SU-DHL-6 (cell line): ENCODE data around the gene AKR1B15.

ENCODE experiments used
- H2AFZ ChIP-seq: fragments of 200-600 bp; sonication (generic); 2 replicates; pipeline ENCODE4 v1.6.1; 2014; ENCODE audit warnings: low read depth, mild to moderate bottlenecking, moderate library complexity, mixed read lengths, antibody characterized with exemption, low read length; ENCODE audit not compliant: severe bottlenecking
- H3F3A ChIP-seq: fragments of 200-600 bp; shearing (Covaris generic); 2 replicates; pipeline ENCODE4 v1.6.0; 2016; ENCODE audit warnings: antibody characterized with exemption, mild to moderate bottlenecking; ENCODE audit not compliant: insufficient read depth
- H3K27ac ChIP-seq: fragments of 200-600 bp; sonication (generic); 2 replicates; pipeline ENCODE4 v1.5.1; 2016; ENCODE audit warnings: low read depth, mild to moderate bottlenecking, low read length, moderate library complexity, mixed read lengths
- H3K27me3 ChIP-seq: fragments of 200-600 bp; sonication (generic), shearing (Covaris generic); 2 replicates; pipeline ENCODE4 v1.6.0; 2014; ENCODE audit warnings: mild to moderate bottlenecking, low read length
- H3K36me3 ChIP-seq: fragments of 200-600 bp; sonication (generic); 2 replicates; pipeline ENCODE4 v1.6.1; 2014; ENCODE audit warnings: mild to moderate bottlenecking, low read length, mixed read lengths
- H3K4me2 ChIP-seq: fragments of 300-600, 200-600 bp; shearing (Covaris generic), sonication (generic); 2 replicates; pipeline ENCODE4 v1.6.0; 2014; ENCODE audit warnings: low read length, low read depth, mild to moderate bottlenecking; ENCODE audit not compliant: poor library complexity, severe bottlenecking
- H3K4me3 ChIP-seq: fragments of 200-600 bp; sonication (generic); 2 replicates; pipeline ENCODE4 v1.5.1; 2014; ENCODE audit warnings: antibody characterized with exemption, low read length, mild to moderate bottlenecking, mixed read lengths; ENCODE audit not compliant: insufficient read depth, poor library complexity, severe bottlenecking
- H3K79me2 ChIP-seq: fragments of 200-600 bp; sonication (generic); 2 replicates; pipeline ENCODE4 v1.6.1; 2014; ENCODE audit warnings: mild to moderate bottlenecking, low read length, moderate library complexity; ENCODE audit not compliant: insufficient read depth
- H3K9ac ChIP-seq: fragments of 200-600 bp; sonication (generic); 2 replicates; pipeline ENCODE4 v1.7.0; 2014; ENCODE audit warnings: mild to moderate bottlenecking, low read length
- H3K9me2 ChIP-seq: fragments of 200-600 bp; sonication (generic); replicated peaks from 2 replicates; pipeline ENCODE4 v1.6.1; 2014; ENCODE audit warnings: low read length; ENCODE audit not compliant: insufficient read depth
- H3K9me3 ChIP-seq: fragments of 200-600 bp; sonication (generic); 2 replicates; pipeline ENCODE4 v1.6.1; 2014; ENCODE audit warnings: low read length, mixed read lengths; ENCODE audit not compliant: insufficient read depth
- H4K20me1 ChIP-seq: fragments of 200-600 bp; sonication (generic); 2 replicates; pipeline ENCODE4 v1.6.1; 2014; ENCODE audit warnings: low read depth, mild to moderate bottlenecking, antibody characterized with exemption, low read length, moderate library complexity, mixed read lengths
- EZH2phosphoT487 ChIP-seq: fragments of 200-600 bp; sonication (generic), shearing (Covaris generic); conservative IDR thresholded peaks from 2 replicates; pipeline ENCODE4 v1.6.1; 2018; ENCODE audit warnings: mild to moderate bottlenecking, antibody characterized with exemption, low read length, moderate library complexity, mixed read lengths
- TF ChIP-seq, protein P1 (sequence below): fragments of 200-600 bp; sonication (generic); IDR thresholded peaks from one replicate; pipeline ENCODE4 v1.5.1; 2017; ENCODE audit warnings: antibody characterized with exemption, mild to moderate bottlenecking, low read length, moderate library complexity; ENCODE audit not compliant: insufficient read depth, poor library complexity, severe bottlenecking

Gene AKR1B15

DNA sequence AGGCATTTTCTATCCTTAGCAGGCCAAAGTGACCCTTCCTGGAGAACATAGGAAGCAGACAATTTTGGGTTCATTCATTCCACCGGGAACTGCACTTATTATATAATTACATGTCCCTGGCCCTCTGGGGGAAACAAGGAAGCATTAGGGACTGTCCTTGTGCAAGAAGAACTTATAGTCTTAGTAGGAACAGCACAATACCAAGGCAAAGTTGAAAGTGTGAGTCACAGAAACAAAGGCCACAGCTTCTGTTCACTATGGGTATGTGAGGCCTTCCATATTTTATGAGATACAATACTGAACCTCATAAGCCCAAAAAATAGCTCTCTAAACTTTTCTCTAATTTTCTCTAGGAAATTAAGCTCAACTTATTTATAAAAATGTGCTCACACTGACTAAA, 39.9 kb upstream of the AKR1B15 start:
- no peak overlapping the region for H2AFZ ChIP-seq
- H3K79me2 ChIP-seq, result no peaks in the 10 kb centered on the region
- H3K4me2 ChIP-seq, result no peak overlapping the region
- H3K27ac ChIP-seq, result no peak overlapping the region
- H3F3A ChIP-seq, result no peaks in the 10 kb centered on the region
- H3K36me3 ChIP-seq, result no peaks in the 10 kb centered on the region
- H4K20me1 ChIP-seq, result no peaks in the 10 kb centered on the region
- H3K9me3 ChIP-seq, result no peaks in the 10 kb centered on the region
- H3K27me3 ChIP-seq, result 0 out of 2 replicates have a peak, but pooled peaks cover 3% of the 10 kb centered on the region
- TF ChIP-seq, protein P1, sequence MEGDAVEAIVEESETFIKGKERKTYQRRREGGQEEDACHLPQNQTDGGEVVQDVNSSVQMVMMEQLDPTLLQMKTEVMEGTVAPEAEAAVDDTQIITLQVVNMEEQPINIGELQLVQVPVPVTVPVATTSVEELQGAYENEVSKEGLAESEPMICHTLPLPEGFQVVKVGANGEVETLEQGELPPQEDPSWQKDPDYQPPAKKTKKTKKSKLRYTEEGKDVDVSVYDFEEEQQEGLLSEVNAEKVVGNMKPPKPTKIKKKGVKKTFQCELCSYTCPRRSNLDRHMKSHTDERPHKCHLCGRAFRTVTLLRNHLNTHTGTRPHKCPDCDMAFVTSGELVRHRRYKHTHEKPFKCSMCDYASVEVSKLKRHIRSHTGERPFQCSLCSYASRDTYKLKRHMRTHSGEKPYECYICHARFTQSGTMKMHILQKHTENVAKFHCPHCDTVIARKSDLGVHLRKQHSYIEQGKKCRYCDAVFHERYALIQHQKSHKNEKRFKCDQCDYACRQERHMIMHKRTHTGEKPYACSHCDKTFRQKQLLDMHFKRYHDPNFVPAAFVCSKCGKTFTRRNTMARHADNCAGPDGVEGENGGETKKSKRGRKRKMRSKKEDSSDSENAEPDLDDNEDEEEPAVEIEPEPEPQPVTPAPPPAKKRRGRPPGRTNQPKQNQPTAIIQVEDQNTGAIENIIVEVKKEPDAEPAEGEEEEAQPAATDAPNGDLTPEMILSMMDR, result no peak
- no peak for TF ChIP-seq EZH2phosphoT487
- no peak overlapping the region for H3K4me3 ChIP-seq
- H3K9me2 ChIP-seq, result no peaks in the 10 kb centered on the region
- no peak overlapping the region for H3K9ac ChIP-seq

DNA sequence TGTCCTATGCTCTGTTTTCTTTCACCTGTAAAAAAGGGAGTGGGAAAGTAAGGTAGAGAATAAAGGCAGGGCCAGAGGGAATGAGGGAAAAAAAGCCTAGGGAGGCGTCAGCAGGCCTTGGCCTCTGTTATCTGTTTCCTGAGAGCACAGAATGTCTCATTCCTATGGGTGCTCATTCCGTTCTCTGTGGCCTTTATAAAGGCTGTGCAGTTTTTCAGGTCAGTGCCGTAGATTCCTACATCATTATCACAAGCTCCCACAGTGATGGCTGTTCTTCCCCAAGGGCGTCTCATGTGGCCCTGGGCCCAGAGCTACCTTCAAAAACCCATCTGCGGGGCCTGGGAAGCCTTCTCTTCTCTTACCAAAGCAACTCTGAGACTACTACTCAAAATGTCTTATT, 38.3 kb upstream of the AKR1B15 start:
- Histone ChIP-seq H3K4me3 (no peak overlapping the region), H3K79me2 (no peaks in the 10 kb centered on the region), H2AFZ (no peak overlapping the region), H3K9me2 (no peaks in the 10 kb centered on the region), H4K20me1 (no peaks in the 10 kb centered on the region), H3K9ac (no peak overlapping the region), H3F3A (no peaks in the 10 kb centered on the region), H3K4me2 (no peak overlapping the region), H3K9me3 (no peaks in the 10 kb centered on the region), H3K27ac (no peak overlapping the region), H3K36me3 (no peaks in the 10 kb centered on the region), H3K27me3 (0 out of 2 replicates have a peak, but pooled peaks cover 3% of the 10 kb centered on the region)
- TF ChIP-seq, protein P1, result no peak
- no peak for TF ChIP-seq EZH2phosphoT487

DNA sequence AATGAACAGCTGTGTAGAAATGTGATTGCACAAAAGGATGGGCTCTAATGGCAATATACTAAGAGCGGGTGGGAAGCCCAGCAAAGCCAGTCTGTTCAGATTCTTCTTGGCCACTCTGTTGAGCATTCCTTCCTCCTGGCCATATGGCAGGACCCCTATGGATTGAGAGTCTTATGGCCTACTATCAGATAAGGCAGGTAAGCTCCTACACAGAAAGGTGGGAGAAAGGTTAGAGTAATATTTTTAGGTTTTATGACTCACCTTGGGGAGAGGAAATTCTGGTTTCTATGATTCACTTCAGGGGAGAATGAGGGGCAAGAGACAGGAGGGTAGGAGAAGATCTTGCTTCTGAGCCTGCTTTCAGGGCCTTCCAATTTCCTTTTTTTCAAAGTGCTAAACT, 36.6 kb upstream of the AKR1B15 start:
- 0 out of 2 replicates have a peak, but pooled peaks cover 3% of the 10 kb centered on the region for H3K27me3 ChIP-seq
- no peaks in the 10 kb centered on the region for H3K36me3 ChIP-seq
- no peak overlapping the region for H2AFZ ChIP-seq
- H3F3A ChIP-seq, result no peaks in the 10 kb centered on the region
- H3K9me2 ChIP-seq, result no peaks in the 10 kb centered on the region
- H3K27ac ChIP-seq, result no peak overlapping the region
- H3K4me3 ChIP-seq, result no peak overlapping the region
- no peak overlapping the region for H3K9ac ChIP-seq
- no peaks in the 10 kb centered on the region for H4K20me1 ChIP-seq
- H3K79me2 ChIP-seq, result no peaks in the 10 kb centered on the region
- no peaks in the 10 kb centered on the region for H3K9me3 ChIP-seq
- H3K4me2 ChIP-seq, result no peak overlapping the region
- no peak for TF ChIP-seq EZH2phosphoT487
- TF ChIP-seq, protein P1, result no peak
